GM23338 (cell line): ENCODE data around the gene ATP1A3. TPM values are rescaled to one million over a fixed set of nuclear protein-coding genes. Genes with fewer than 3 reads are reported as not detected.

ENCODE experiments used
- ATAC-seq: fragments of 200-7000 bp; cut with Tn5 transposase; 3 replicates; pipeline ENCODE4 v1.9.1; 2020
- DNase-seq: peaks from one replicate; pipeline ENCODE4 v3.0.0-alpha.2; 2015; ENCODE audit warnings: low spot score
- H2AFZ ChIP-seq: fragments of 200-600 bp; sonication (generic); 2 replicates; pipeline ENCODE4 v1.8.0; 2016; ENCODE audit warnings: antibody characterized with exemption, mild to moderate bottlenecking, moderate library complexity
- H3F3A ChIP-seq: fragments of 200-600 bp; sonication (generic); replicated peaks from 2 replicates; pipeline ENCODE4 v1.8.0; 2017; ENCODE audit warnings: antibody characterized with exemption, mixed run types, low read depth
- H3K27ac ChIP-seq: fragments of 200-600 bp; sonication (generic); 2 replicates; pipeline ENCODE4 v1.6.1; 2016; ENCODE audit warnings: low read depth
- H3K27me3 ChIP-seq: fragments of 200-600 bp; sonication (generic); 2 replicates; pipeline ENCODE4 v1.8.0; 2016; ENCODE audit warnings: mild to moderate bottlenecking, mixed run types, moderate library complexity; ENCODE audit not compliant: insufficient read depth
- H3K36me3 ChIP-seq: fragments of 200-600 bp; sonication (generic); 2 replicates; pipeline ENCODE4 v1.8.0; 2016; ENCODE audit warnings: mild to moderate bottlenecking; ENCODE audit not compliant: insufficient read depth
- H3K4me1 ChIP-seq: fragments of 200-600 bp; sonication (generic); 2 replicates; pipeline ENCODE4 v1.8.0; 2016; ENCODE audit warnings: mild to moderate bottlenecking, moderate library complexity; ENCODE audit not compliant: insufficient read depth
- H3K4me2 ChIP-seq: fragments of 200-600 bp; sonication (generic); 2 replicates; pipeline ENCODE4 v1.7.1; 2017; ENCODE audit warnings: mixed run types
- H3K4me3 ChIP-seq: fragments of 200-600 bp; sonication (generic); 2 replicates; pipeline ENCODE4 v1.6.1; 2016; ENCODE audit warnings: mixed run types
- H3K79me2 ChIP-seq: fragments of 200-600 bp; sonication (generic); replicated peaks from 2 replicates; pipeline ENCODE4 v1.8.0; 2017; ENCODE audit warnings: mild to moderate bottlenecking; ENCODE audit not compliant: insufficient read depth
- H3K9me2 ChIP-seq: fragments of 200-600 bp; sonication (generic); 2 replicates; pipeline ENCODE4 v1.8.0; 2017; ENCODE audit not compliant: insufficient read depth
- H4K20me1 ChIP-seq: fragments of 200-600 bp; sonication (generic); replicated peaks from 2 replicates; pipeline ENCODE4 v1.8.0; 2017; ENCODE audit warnings: mild to moderate bottlenecking; ENCODE audit not compliant: insufficient read depth
- H3K27ac Mint-ChIP-seq: 2 replicates; pipeline ENCODE4 v1.8.0; 2020; ENCODE audit warnings: inconsistent platforms, mild to moderate bottlenecking, moderate library complexity, mixed read lengths
- H3K27me3 Mint-ChIP-seq: 3 replicates; pipeline ENCODE4 v1.8.0; 2022; ENCODE audit warnings: low read depth, mild to moderate bottlenecking, moderate library complexity, mixed read lengths, inconsistent platforms; ENCODE audit not compliant: insufficient read depth, poor library complexity
- H3K36me3 Mint-ChIP-seq: 3 replicates; pipeline ENCODE4 v1.8.0; 2021; ENCODE audit warnings: low read depth, mild to moderate bottlenecking, inconsistent platforms, moderate library complexity, mixed read lengths
- H3K4me1 Mint-ChIP-seq: 3 replicates; pipeline ENCODE4 v1.8.0; 2020; ENCODE audit warnings: mild to moderate bottlenecking, inconsistent platforms, mixed read lengths
- H3K4me3 Mint-ChIP-seq: 3 replicates; pipeline ENCODE4 v1.8.0; 2021; ENCODE audit warnings: moderate library complexity, mild to moderate bottlenecking, inconsistent platforms, mixed read lengths
- H3K9me3 Mint-ChIP-seq: 3 replicates; pipeline ENCODE4 v1.8.0; 2020; ENCODE audit warnings: moderate library complexity, mild to moderate bottlenecking, inconsistent platforms, mixed read lengths
- CREB1 ChIP-seq: fragments of 250-450 bp; sonication (Bioruptor Pico); IDR thresholded peaks from 2 replicates; pipeline ENCODE4 v1.5.0; 2020; ENCODE audit warnings: low read depth, mild to moderate bottlenecking, moderate library complexity
- CTCF ChIP-seq, 2 experiments: fragments of 200-600 bp in 1 of 2; sonication (generic) in 1 of 2; conservative IDR thresholded peaks; 2 replicates each; pipeline versions ENCODE4 v1.5.1 to v1.6.1; 2016 to 2017; ENCODE audit warnings: antibody characterized with exemption in 2 of 2, low read depth in 2 of 2, mild to moderate bottlenecking in 2 of 2, moderate library complexity in 1 of 2
- EZH2 ChIP-seq: fragments of 200-600 bp; sonication (generic); IDR thresholded peaks from one replicate; pipeline ENCODE4 v1.8.0; 2017; ENCODE audit warnings: antibody characterized with exemption, mild to moderate bottlenecking, low read depth; ENCODE audit not compliant: unreplicated experiment
- EZH2phosphoT487 ChIP-seq: fragments of 200-600 bp; sonication (generic); IDR thresholded peaks from one replicate; pipeline ENCODE4 v1.8.1; 2018; ENCODE audit warnings: antibody characterized with exemption; ENCODE audit not compliant: unreplicated experiment
- JUNB ChIP-seq: IDR thresholded peaks from one replicate; pipeline ENCODE4 v1.6.1; 2016; ENCODE audit warnings: antibody characterized with exemption; ENCODE audit not compliant: unreplicated experiment
- NANOG ChIP-seq: IDR thresholded peaks from 2 replicates; pipeline ENCODE4 v1.6.1; 2016; ENCODE audit warnings: antibody characterized with exemption, borderline replicate concordance
- POLR2AphosphoS5 ChIP-seq: IDR thresholded peaks from 2 replicates; pipeline ENCODE4 v1.6.1; 2016; ENCODE audit warnings: antibody characterized with exemption, low read depth
- REST ChIP-seq: IDR thresholded peaks from one replicate; pipeline ENCODE4 v1.6.1; 2018; ENCODE audit warnings: antibody characterized with exemption; ENCODE audit not compliant: unreplicated experiment
- STAT1 ChIP-seq: IDR thresholded peaks from one replicate; pipeline ENCODE4 v1.6.1; 2016; ENCODE audit warnings: antibody characterized with exemption; ENCODE audit not compliant: unreplicated experiment
- ZNF114 ChIP-seq: fragments of 250-450 bp; sonication (Bioruptor Pico); IDR thresholded peaks from 2 replicates; pipeline ENCODE4 v1.5.0; 2020; ENCODE audit warnings: mild to moderate bottlenecking, moderate library complexity
- ZNF331 ChIP-seq: fragments of 250-450 bp; sonication (Bioruptor Pico); IDR thresholded peaks from 2 replicates; pipeline ENCODE4 v1.5.0; 2020; ENCODE audit warnings: low read depth, mild to moderate bottlenecking, moderate library complexity
- polyA plus RNA-seq: library from polyadenylated mRNA; unstranded; fragments of >200 nt; fragmentation: Nextera tagmentation; extraction: Ambion mirVana; gene quantifications from 2 replicates; pipeline ENCODE4 v1.2.1, GENCODE V29; 2016
- total RNA-seq: library from RNA; depleted of rRNA; stranded (reverse); fragments of >200 nt; shearing (Covaris generic); gene quantifications from 2 replicates; pipeline ENCODE4 v1.2.3, GENCODE V29; 2014
- TF ChIP-seq, protein P1 (sequence below): fragments of 250-450 bp; sonication (Bioruptor Pico); IDR thresholded peaks from 2 replicates; pipeline ENCODE4 v1.5.0; 2020; ENCODE audit warnings: mild to moderate bottlenecking, moderate library complexity
- TF ChIP-seq, protein P2 (sequence below): IDR thresholded peaks from 2 replicates; pipeline ENCODE4 v1.6.1; 2016; ENCODE audit warnings: antibody characterized with exemption

The ATP1A3 gene
- total and polyA plus RNA-seq, 2 experiments from 2014 or later = 11.5 to 37.3 TPM

- Histone ChIP-seq H3K4me3 (no peak overlapping the region), H3K27me3 (peaks cover 88% of the 10 kb centered on the region), H3K4me1 (peaks cover 12% of the 10 kb centered on the region), H2AFZ (no peak overlapping the region), H3K4me2 (no peak overlapping the region), H3F3A (peaks cover 9% of the 10 kb centered on the region), H3K36me3 (no peaks in the 10 kb centered on the region), H3K27ac (no peak overlapping the region), H4K20me1 (peaks cover 11% of the 10 kb centered on the region), H3K9me2 (no peaks in the 10 kb centered on the region), H3K79me2 (no peaks in the 10 kb centered on the region)
- H3K27ac Mint-ChIP-seq = no peak overlapping the region
- H3K9me3 Mint-ChIP-seq = peaks cover under 1% of the 10 kb centered on the region; the same call in 1 of the 3 replicates
- no peak for ATAC-seq
- peaks cover 28% of the 10 kb centered on the region for H3K4me1 Mint-ChIP-seq
- peaks cover 61% of the 10 kb centered on the region for H3K27me3 Mint-ChIP-seq
- TF ChIP-seq EZH2 = no peak
- no peak for TF ChIP-seq POLR2AphosphoS5
- no peak for TF ChIP-seq STAT1
- TF ChIP-seq, protein P1, sequence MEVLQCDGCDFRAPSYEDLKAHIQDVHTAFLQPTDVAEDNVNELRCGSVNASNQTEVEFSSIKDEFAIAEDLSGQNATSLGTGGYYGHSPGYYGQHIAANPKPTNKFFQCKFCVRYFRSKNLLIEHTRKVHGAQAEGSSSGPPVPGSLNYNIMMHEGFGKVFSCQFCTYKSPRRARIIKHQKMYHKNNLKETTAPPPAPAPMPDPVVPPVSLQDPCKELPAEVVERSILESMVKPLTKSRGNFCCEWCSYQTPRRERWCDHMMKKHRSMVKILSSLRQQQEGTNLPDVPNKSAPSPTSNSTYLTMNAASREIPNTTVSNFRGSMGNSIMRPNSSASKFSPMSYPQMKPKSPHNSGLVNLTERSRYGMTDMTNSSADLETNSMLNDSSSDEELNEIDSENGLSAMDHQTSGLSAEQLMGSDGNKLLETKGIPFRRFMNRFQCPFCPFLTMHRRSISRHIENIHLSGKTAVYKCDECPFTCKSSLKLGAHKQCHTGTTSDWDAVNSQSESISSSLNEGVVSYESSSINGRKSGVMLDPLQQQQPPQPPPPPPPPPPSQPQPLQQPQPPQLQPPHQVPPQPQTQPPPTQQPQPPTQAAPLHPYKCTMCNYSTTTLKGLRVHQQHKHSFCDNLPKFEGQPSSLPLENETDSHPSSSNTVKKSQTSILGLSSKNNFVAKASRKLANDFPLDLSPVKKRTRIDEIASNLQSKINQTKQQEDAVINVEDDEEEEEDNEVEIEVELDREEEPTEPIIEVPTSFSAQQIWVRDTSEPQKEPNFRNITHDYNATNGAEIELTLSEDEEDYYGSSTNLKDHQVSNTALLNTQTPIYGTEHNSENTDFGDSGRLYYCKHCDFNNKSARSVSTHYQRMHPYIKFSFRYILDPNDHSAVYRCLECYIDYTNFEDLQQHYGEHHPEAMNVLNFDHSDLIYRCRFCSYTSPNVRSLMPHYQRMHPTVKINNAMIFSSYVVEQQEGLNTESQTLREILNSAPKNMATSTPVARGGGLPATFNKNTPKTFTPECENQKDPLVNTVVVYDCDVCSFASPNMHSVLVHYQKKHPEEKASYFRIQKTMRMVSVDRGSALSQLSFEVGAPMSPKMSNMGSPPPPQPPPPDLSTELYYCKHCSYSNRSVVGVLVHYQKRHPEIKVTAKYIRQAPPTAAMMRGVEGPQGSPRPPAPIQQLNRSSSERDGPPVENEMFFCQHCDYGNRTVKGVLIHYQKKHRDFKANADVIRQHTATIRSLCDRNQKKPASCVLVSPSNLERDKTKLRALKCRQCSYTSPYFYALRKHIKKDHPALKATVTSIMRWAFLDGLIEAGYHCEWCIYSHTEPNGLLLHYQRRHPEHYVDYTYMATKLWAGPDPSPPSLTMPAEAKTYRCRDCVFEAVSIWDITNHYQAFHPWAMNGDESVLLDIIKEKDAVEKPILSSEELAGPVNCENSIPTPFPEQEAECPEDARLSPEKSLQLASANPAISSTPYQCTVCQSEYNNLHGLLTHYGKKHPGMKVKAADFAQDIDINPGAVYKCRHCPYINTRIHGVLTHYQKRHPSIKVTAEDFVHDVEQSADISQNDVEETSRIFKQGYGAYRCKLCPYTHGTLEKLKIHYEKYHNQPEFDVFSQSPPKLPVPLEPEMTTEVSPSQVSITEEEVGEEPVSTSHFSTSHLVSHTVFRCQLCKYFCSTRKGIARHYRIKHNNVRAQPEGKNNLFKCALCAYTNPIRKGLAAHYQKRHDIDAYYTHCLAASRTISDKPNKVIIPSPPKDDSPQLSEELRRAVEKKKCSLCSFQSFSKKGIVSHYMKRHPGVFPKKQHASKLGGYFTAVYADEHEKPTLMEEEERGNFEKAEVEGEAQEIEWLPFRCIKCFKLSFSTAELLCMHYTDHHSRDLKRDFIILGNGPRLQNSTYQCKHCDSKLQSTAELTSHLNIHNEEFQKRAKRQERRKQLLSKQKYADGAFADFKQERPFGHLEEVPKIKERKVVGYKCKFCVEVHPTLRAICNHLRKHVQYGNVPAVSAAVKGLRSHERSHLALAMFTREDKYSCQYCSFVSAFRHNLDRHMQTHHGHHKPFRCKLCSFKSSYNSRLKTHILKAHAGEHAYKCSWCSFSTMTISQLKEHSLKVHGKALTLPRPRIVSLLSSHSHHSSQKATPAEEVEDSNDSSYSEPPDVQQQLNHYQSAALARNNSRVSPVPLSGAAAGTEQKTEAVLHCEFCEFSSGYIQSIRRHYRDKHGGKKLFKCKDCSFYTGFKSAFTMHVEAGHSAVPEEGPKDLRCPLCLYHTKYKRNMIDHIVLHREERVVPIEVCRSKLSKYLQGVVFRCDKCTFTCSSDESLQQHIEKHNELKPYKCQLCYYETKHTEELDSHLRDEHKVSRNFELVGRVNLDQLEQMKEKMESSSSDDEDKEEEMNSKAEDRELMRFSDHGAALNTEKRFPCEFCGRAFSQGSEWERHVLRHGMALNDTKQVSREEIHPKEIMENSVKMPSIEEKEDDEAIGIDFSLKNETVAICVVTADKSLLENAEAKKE = no peak
- no peak for TF ChIP-seq CREB1 (CRISPR knock-in tag)
- no peak for TF ChIP-seq ZNF114 (CRISPR knock-in tag)
- TF ChIP-seq CTCF (conservative IDR thresholded peaks at IDR 0.05; ENCODE audit: low read depth in 2 of 2) = no peak
- no peak for TF ChIP-seq REST
- TF ChIP-seq NANOG = no peak
- TF ChIP-seq ZNF331 (CRISPR knock-in tag) = no peak
- TF ChIP-seq JUNB = no peak
- no peak for TF ChIP-seq EZH2phosphoT487
- TF ChIP-seq, protein P2, sequence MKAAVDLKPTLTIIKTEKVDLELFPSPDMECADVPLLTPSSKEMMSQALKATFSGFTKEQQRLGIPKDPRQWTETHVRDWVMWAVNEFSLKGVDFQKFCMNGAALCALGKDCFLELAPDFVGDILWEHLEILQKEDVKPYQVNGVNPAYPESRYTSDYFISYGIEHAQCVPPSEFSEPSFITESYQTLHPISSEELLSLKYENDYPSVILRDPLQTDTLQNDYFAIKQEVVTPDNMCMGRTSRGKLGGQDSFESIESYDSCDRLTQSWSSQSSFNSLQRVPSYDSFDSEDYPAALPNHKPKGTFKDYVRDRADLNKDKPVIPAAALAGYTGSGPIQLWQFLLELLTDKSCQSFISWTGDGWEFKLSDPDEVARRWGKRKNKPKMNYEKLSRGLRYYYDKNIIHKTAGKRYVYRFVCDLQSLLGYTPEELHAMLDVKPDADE = no peak
- no peak overlapping the region for H3K4me3 Mint-ChIP-seq
- no peaks in the 10 kb centered on the region; the same call in 2 of the 3 replicates for H3K36me3 Mint-ChIP-seq
- DNase-seq = no peak
Observed at GRCh38 chr19:41936416-41936850, 57.6 kb downstream of the ATP1A3 start.
